Sciatic nerve (tissue), 2 donors: Measurements from ENCODE around the gene TENM3. TPM values are rescaled to one million over a fixed set of nuclear protein-coding genes. Genes with fewer than 3 reads are reported as not detected.
A peak's percentile ranks its signal among the peaks of the same experiment; 100 is the strongest.
"Not testable (repeated sequence)": the region's sequence is repeated elsewhere in the genome, so short reads cannot be mapped to it uniquely, and the experiment has no call there.

Experiments
- ATAC-seq: fragments of 200-7000 bp; cut with Tn5 transposase; one replicate; pipeline ENCODE4 v1.9.1; 2020; ENCODE audit warnings: mild to moderate bottlenecking, moderate library complexity
- DNase-seq: peaks from one replicate; pipeline ENCODE4 v3.0.0-alpha.2; 2020; ENCODE audit warnings: low spot score
- intact Hi-C: fragments of 100-400 bp; cut with DNase I; formaldehyde crosslinking; loops from one replicate; pipeline ENCODE4 v1.14.2; 2022
- total RNA-seq: library from RNA; stranded (reverse); fragmentation: NEBNext Ultra II Directional; extraction: Animal tissue kit (Norgen Biotek cat#: 25700); gene quantifications from one replicate; pipeline ENCODE4 v1.2.1, GENCODE V29; 2021
- donor health status: DM: no; HTN: no; CAD: no.
- donor health status: DM: no; HTN: no; CAD: no.

Gene TENM3
- total RNA-seq, 1 donor from 2014 or later, result 38.2 TPM

- ATAC-seq, intact Hi-C loops, DNase-seq: not testable (repeated sequence)
These were observed 570.9 kb downstream of the TENM3 start for GRCh38 chr4:182814065-182814464.

- DNase-seq, result no peak
- ATAC-seq, result peak; percentile 15
These were observed 575.9 kb downstream of the TENM3 start for GRCh38 chr4:182818926-182819730.

GRCh38 chr4:182819751-182820150 is 576.5 kb downstream of the TENM3 start:
- peak; percentile 17 for ATAC-seq
- intact Hi-C loops, result no loop called here
- no peak for DNase-seq

More at GRCh38 chr4:182818926-182819730, 575.9 kb downstream of the TENM3 start:
- intact Hi-C loops, result no loop called here

GRCh38 chr4:182822554-182822953 is 579.4 kb downstream of the TENM3 start:
- no peak for DNase-seq
- no peak for ATAC-seq
- intact Hi-C loops, result no loop called here

GRCh38 chr4:182823576-182823975 is 580.4 kb downstream of the TENM3 start:
- intact Hi-C loops, result no loop called here
- ATAC-seq (no peak), DNase-seq (no peak)

DNA sequence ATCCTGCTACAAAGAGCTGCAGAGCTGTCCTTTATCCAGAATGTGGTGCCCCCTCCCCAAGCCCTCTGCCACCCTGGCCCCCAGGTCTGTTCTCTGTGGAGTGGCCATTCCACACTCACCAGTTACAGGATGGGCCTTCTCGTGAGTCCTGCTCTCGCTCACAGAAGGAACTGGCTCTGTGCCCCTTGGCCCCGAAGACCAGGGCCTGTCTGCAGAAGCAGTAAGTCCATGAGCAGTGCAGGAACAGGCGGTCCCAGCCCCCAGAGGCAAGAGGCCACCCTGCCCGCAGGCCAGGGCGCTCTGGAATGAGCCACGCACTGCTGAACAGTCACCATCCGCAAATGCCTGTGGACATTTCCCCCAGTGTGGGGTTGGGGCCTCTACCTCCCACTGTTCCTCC is 581.8 kb downstream of the TENM3 start:
- DNase-seq, result no peak
- ATAC-seq, result no peak
- intact Hi-C loops, result no loop called here

GRCh38 chr4:182825786-182826185 is 582.6 kb downstream of the TENM3 start:
- intact Hi-C loops, result no loop called here
- DNase-seq (no peak), ATAC-seq (peak; percentile 15)

- ATAC-seq (no peak), DNase-seq (no peak)
- intact Hi-C loops, result no loop called here
These were observed 583.2 kb downstream of the TENM3 start for GRCh38 chr4:182826391-182826790.

DNA sequence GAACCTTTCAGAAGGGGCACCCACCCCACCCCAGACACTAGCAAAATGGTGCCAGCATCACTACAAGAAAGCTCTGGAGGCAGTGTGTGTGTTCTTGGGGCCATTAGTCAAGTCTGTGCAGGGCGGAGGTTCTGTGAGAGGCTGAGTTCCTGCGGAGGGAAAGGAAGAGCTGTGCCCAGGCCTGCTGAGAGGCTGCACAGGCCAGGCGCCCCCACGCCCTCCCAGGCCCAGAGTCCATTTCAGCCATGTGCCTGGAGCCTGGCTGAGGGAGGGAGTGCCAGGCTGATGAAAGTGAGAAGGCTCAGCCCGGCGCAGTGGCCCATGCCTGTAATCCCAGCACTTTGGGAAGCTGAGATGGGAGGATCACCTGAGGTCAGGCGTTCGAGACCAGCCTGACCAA is 584.0 kb downstream of the TENM3 start:
- ATAC-seq (no peak), DNase-seq (no peak)
- intact Hi-C loops, result no loop called here

DNA sequence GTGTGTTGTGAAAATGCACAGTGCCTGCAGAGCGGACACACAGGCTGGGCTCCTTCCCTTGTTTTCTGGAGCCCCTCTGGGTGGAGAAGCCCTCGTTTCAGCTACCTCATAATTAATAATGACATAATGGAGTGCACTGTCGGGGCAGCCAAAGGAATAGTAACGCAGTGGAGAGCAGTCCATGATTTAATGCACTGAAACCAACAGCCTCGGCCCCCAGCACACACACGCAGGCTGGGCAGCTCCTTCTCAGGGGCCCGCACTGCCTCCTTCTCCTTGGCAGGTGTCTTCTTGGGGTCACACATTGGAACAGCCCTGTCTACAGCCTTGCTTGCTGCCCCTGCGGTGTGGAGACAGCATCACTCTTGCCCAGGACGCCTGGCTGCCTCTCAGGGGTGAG is 584.8 kb downstream of the TENM3 start:
- DNase-seq, result no peak
- intact Hi-C loops, result no loop called here
- no peak for ATAC-seq

- intact Hi-C loops, result no loop called here
- no peak for ATAC-seq
- no peak for DNase-seq
These were observed 585.3 kb downstream of the TENM3 start for GRCh38 chr4:182828360-182829025.

DNA sequence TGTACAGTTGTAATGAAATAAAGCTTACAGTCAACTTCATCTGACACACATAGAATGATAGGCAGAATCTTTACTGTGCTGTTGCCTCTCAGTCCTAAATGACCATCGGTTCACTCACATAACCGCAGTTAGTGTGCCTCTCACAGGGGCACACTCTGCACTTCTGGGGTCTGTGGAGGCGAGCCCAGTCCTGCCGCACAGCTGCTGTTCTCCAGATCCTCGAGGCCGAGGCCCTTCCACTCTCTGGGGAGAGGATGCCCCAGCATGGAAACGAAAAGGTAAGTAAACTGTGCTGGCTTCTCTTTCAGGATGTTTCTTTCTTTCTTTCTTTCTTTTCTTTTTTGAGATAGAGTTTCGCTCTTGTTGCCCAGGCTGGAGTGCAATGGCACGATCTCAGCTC is 586.0 kb downstream of the TENM3 start:
- intact Hi-C loops, result no loop called here
- ATAC-seq (no peak), DNase-seq (no peak)

- ATAC-seq (no peak), DNase-seq (no peak)
- intact Hi-C loops, result no loop called here
These were observed 588.2 kb downstream of the TENM3 start for GRCh38 chr4:182831376-182831775.

GRCh38 chr4:182832352-182833120 is 589.3 kb downstream of the TENM3 start:
- intact Hi-C loops, result no loop called here
- DNase-seq (no peak), ATAC-seq (peak; percentile 55)

GRCh38 chr4:182835006-182835740 is 592.0 kb downstream of the TENM3 start:
- DNase-seq, result no peak
- no peak for ATAC-seq
- intact Hi-C loops, result no loop called here

DNA sequence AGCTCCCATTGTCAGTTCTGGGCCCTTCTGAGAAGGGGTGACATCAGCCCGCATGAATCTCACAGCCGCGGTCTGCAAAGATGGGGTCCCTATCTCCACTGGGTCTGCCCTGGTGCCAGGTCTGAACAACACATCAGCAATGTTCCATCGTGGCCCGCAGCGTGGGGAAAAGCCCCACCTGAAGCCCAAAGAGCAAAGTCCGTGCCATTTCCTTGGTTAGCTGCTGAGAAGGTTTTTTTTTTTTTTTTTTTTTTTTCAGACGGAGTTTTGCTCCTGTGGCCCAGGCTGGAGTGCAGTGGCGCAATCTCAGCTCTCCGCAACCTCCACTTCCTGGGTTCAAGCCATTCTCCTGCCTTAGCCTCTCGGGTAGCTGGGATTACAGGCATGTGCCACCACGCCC is 594.6 kb downstream of the TENM3 start:
- intact Hi-C loops, result no loop called here
- DNase-seq, result no peak
- no peak for ATAC-seq

DNA sequence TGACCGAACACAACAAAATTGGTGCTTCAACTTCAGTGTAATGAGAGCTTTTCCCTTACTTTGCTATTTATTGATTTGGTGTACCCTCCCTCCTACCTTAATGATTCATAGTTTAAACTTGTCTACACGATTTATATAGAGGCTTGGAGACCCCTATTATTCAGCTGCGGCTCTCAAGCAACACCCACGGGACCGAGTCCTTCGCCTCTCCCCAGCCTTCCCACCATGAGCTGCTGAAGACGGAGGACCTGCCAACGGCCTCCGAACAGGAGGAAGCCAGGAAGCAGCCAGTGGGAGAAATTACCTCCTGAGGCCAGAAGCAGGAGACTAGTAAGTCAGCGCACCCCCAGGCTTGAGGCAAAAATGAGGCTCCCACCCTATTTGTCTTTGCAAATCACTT is 595.3 kb downstream of the TENM3 start:
- ATAC-seq (no peak), DNase-seq (no peak)
- intact Hi-C loops, result no loop called here

DNA sequence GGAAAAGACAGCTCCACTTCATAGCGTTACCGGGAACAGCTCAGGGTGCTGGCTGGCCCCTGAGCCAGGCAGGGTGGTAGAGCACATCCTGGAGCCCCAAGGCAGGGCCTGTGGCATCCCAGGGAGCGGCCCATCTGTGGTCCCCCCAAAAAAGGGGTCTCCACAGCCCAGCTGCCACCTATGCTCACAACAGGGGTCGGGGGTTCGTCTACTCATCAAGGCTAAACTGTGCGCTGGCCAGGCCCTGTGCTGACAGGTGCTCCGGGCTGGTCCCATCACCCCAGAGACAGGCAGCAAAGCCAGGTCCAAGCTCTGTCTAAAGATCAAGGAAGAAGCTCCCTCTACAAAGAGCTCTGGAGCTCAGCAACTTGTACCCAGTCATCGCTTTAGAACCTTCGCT is 596.1 kb downstream of the TENM3 start:
- intact Hi-C loops, result no loop called here
- no peak for DNase-seq
- no peak for ATAC-seq

DNA sequence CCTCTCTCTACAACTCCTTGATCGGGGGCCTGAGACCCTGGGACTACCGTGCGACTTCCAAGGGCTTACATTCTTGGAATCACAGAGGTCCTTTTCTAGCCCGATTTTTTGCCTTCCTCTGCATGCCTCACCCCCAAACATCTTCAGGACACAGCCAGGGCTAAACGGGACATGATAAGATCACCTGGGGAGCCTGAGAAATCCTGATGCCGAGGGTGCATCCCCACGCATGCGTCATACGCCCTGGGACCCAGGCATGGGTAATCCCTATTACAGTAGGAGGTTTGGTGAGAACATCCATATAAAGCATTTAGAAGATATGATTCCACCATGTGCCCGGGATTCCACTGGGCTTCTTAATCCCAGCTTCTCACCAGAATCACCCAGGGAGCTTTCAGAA is 596.9 kb downstream of the TENM3 start:
- DNase-seq (no peak), ATAC-seq (no peak)
- intact Hi-C loops, result no loop called here
